Measurements from ENCODE around the gene ST7. TPM values are rescaled to one million over a fixed set of nuclear protein-coding genes. Genes with fewer than 3 reads are reported as not detected.

Gene ST7
- total RNA-seq, 1 donor from 2014 or later, result 18.9 TPM

DNA sequence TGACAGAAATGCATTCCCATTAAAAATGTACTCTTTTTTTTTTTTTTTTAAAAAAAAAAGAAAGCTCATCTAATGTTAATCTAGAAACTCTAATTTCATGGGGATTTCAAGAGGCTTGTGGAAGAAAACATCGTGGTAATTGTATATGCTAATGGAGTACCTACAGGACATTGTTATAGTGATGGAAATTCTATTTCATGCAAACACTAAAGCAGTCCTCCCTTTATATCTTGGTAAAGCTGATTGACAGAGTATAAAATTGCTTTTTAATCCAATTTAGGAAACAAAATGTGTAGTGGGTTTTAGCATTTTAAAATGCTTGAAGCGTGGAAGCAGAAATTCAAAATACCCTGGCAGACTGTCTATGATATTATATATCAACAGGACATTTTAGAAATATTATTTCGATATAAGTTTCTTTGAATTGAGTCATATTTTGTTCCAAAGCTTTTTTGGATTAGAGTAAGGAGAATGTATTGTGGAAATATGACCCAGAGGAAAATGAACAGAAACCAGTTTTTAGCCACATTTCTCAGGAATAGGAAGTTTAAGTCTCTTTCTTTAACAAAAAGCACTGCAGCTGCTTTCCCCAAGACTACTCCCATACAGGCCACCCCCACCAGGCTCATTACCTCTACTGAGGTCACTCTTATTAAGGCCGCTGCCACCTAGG is 247.6 kb downstream of the ST7 start:
- DNase-seq, result no peak

DNA sequence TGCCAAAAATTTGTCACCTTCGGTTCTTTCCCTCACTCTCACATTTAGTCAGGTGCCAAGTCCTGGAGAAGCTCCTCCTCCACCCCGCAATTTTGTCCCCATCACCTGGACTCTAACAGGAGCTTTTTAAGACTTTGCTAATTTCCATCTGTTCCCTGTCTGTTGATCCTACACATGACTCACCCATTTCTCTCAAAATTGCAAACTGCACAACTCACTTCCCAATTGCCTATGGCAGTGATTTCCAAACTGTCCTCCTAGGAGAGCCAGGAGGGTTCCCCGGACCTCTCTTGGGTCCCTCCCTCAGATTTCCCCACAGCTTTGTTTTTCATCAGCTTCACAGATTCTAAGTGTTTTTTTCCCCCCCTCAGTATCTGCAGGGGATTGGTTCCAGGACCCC is 249.2 kb downstream of the ST7 start:
- no peak for DNase-seq

GRCh38 chr7:117203205-117203604 is 249.9 kb downstream of the ST7 start:
- no peak for DNase-seq

GRCh38 chr7:117205873-117206272 is 252.6 kb downstream of the ST7 start:
- no peak for DNase-seq

- DNase-seq, result no peak
Measured at GRCh38 chr7:117208257-117208656, 255.0 kb downstream of the ST7 start.

DNA sequence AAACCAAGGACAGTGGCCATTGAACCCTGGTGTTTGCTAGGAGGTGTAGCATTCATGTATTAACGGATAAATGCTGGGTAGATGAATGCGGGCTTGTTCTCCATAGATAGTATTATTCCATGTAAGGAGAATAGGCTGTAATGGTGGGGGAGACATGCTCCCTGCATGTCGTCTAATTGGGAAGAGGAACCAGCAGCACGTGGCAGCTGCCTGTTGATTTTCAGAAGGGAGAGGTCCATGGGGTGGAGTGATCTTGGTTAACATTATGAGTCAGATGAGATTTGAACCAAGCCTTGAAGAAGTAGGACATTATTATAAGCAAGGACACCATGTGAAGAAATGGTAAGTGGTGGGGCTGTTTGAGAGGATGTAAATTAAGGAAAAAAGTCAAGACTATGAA is 257.1 kb downstream of the ST7 start:
- no peak for DNase-seq

DNA sequence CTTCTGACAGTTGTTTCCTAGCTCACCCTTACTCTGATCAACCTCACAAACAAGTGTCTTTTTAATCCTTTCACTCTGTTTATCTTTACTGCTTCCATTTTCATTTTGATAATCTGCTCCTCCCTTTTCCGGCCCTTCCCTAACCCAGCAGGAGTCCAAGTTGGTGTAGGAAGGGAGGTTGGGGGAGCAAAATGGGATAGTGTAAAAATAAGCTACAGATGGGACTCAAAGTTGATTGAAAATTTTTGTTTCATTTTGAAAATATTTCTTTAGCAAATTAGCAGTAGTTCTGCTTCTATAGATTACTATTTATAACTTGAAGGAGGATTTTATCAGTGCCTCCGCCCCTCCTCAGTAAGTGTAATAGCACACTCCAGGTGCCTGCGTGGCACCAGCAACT is 257.6 kb downstream of the ST7 start:
- DNase-seq, result no peak

- no peak for DNase-seq
Measured at GRCh38 chr7:117211614-117212013, 258.3 kb downstream of the ST7 start.

DNA sequence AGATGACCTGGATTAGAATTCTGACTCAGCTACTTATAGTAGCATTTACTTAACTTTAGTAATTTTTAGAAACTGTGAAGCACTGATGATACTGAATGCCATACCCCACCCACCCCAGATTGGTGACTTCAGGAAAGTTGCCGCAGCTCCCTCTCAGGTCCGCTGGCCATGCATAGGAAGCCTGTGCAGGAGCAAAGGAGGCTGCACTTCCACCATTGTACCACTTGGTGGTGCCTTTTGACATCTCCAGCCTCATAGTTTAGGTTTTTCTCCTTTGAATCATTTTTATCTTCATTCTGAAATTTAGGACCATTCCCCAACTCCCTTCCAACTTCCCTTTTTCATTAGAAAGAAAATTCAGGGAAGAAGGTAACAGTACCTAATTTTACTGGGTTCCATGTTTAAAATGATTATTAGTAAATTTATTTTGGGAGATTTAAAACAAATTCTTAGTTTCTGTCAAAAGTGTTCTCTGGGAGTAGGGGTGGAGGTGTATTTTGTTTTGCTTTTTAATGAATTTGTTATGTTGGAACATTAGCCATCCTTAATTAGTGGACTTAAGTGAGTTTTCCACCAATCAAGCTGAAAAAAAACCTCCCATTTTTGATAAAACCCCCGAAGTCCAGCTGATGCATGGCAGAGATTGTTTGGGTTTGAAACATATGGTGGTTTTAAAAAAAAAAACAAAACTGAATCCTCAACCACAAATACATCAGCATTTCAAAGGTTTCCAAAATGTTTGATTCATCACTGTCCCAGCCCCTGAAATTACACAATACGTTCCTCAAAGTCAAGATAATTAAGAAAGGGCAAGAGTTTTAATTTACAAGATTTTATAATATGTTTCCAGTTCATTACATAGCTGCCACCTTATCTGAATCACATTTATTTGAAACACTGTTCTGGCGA is 259.9 kb downstream of the ST7 start:
- DNase-seq, result peak; percentile 81

GRCh38 chr7:117216010-117216409 is 262.7 kb downstream of the ST7 start:
- no peak for DNase-seq

DNA sequence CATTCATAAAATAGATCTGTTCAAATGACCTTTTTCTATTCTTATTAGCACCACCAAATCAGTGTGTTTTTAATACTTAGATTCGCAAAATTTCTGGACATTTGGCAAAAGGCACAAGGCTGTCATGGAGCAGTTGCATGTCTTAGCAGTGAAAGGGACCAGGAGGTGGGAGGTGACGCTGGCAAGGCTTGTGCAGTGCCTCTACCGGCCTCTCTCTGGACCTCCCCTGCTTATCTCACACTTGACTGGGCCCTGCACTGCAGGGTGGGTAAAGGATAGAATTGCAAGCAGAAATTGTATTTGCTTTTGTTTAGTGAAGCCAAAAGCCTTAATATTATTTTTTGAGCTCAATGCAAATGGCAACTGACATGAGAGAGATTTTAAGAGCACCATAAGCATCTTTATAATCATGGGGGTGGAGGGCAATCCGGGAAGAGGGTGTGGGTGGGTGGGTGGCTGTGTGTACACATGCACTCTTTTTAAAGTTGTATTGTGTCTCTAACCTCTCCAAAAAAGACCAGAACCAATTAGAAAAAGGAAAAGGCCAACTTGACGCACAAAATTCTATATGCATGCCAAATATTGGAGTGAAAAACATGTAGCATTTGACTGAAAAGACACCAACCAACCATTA is 263.3 kb downstream of the ST7 start:
- no peak for DNase-seq

DNA sequence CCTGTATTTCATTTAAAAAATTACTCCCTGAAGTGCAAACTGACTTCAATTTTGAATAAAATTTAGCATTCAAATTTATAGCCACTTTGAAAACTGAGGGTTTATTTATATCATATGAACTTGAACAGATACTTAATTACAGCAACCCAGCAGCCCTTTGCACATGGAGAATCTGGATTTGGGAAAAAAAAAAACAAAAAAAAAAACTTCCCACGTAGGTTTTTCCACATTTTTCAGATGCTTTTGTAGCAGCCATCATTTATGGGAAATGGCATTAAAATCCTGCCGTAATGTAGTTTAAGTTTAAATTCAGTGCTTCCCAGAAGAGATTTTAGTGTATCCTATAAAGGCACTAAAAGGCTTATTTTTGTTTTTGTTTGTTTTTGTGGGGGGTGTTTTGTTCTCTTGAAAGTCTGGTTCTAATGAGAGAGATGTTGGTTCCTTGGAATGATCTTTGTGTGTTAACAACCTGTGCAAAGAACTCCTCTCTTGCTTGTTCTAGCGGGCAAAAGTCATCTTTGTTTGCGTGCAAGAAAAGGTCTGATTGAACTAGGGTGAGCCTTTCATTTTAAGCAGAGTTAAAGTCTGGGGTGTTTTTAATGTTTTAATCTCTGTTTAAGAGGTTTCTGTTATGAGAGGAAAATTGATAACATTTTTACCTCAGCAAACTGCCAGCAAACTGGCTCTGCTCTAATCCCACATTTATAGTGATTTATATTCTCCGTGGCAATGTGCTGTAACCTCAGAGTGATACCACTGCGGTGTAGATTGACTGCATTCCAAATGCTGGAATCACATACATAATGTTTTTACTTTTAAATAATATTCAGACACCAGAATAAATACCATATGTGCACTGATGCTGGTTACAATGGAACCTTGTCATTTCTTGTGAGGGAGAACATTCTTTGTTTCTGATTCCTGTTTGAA is 264.1 kb downstream of the ST7 start:
- DNase-seq, result no peak

DNA sequence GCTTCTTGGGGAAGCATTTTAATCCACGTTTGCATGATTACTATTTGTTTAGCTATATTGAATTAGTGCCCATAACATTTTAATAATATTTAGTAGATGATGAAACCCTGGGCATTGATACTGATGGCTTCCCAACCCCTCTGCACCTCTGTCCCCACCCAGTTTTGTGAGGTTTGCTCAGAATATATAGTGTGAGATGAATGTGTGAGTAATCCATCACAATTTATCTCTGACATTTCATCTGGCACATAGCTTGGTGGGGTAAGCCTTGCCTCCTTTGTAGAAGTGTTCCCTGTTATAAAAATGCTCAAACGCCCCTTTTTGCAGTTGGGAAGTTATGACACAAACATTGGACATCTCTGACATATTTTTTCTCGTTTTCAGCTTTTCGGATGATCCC is 265.4 kb downstream of the ST7 start:
- no peak for DNase-seq

DNA sequence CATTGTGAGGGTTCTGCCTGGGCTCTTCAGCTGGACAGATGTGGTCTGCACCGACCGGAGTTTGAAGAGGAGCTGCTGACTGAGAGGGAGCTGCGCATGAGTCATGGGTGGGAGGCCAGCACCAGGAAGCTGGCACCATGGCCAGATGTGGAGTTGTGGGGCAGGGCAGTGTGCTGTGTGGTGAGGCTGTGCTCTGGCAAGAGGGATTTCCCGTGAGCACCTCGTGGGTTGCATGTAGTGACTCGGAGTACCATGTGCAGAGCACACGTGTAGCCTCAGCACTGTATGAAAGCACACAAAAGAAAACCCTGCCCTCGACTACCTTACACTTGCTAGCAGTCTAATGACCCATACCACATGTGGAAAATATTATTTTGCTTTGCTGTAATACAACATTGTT is 266.2 kb downstream of the ST7 start:
- DNase-seq, result no peak

GRCh38 chr7:117220836-117221235 is 267.5 kb downstream of the ST7 start:
- DNase-seq, result no peak

- no peak for DNase-seq
Measured at GRCh38 chr7:117225536-117225935, 272.2 kb downstream of the ST7 start.

GRCh38 chr7:117227091-117227490 is 273.8 kb downstream of the ST7 start:
- DNase-seq, result no peak

GRCh38 chr7:117229350-117229749 is 276.0 kb downstream of the ST7 start:
- DNase-seq, result no peak

DNA sequence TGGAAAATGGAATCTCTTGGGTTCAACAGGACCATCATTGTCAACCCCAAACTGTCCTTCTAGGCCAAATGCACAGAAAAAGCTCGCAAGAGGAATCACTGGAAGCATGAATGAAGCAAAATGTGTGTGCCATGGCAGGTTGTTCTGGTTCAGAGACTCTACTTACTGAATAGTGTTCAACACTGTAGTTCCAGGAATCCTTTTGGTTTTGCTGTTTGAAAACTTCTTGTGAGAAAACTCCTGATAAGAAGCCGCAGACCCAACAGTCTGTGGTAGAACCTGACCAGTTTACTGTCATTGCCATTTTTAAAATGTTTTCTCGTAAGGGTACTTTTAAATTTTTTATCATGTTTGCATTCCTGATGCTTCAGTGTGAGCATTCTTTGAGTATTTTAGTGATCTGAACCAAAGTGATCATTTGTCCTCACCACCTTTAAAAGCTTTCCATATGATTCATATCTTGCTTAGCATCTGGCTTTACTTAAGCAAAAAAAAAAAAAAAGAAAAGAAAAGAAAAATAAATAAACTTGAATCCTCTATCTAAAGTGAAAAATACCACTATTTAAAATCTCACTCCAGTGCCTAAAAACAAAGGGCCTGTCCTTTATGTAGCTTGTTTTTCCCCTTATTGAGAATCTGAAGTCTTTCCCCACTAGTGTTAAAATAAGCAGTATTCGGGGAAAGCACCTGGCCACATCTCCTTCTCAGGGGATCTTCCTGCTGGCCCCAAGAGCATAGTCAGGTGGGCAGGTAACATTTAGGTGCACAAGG is 277.2 kb downstream of the ST7 start:
- DNase-seq, result no peak

GRCh38 chr7:117231047-117231359 is 277.7 kb downstream of the ST7 start:
- DNase-seq, result no peak

GRCh38 chr7:117237646-117238045 is 284.3 kb downstream of the ST7 start:
- DNase-seq, result no peak

- DNase-seq, result no peak
Measured at GRCh38 chr7:117238472-117238871, 285.2 kb downstream of the ST7 start.

All from dermis blood vessel endothelial cell (primary cell).